HG02981 (cell line): ENCODE measurements around the gene RUNDC1.
"Not testable (repeated sequence)": the region's sequence is repeated elsewhere in the genome, so short reads cannot be mapped to it uniquely, and the experiment has no call there.

Experiments used
- ATAC-seq: cut with Tn5 transposase; IDR thresholded peaks from one replicate; pipeline ENCODE4 v1.9.1; 2021; ENCODE audit warnings: mild to moderate bottlenecking, moderate library complexity; ENCODE audit not compliant: unreplicated experiment

RUNDC1 gene

DNA sequence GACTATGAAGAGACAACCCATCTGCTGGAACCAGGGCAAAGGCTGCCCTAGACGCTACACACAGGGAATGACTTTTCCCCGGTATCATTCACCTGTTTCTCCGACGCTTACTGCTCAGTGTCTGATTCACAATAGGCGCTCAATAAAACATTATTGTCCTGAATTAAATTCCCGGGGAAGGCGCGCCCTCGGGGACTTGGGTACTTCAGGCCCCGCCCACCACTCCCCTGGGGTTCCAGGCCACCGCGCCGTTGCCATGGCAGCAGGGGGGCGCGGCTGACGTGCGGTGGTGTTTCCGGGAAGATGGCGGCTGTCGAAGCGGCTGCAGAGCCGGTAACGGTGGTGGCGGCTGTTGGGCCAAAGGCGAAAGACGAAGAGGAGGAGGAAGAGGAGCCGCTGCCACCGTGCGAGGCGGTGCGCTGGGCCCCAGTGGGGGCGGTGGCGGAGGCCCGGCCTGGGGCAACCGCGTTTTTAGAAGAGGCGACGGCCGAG lies at the start of gene RUNDC1:
Gene RUNDC1, plus strand, starts transcription at position 292 of the 492 bp plus-strand sequence. Its CDS starts 12 bp downstream, at position 304.
- peak; percentile 66 for ATAC-seq

GRCh38 chr17:42937712-42938596 lies 42.4 kb upstream of the RUNDC1 start:
- ATAC-seq: no peak

DNA sequence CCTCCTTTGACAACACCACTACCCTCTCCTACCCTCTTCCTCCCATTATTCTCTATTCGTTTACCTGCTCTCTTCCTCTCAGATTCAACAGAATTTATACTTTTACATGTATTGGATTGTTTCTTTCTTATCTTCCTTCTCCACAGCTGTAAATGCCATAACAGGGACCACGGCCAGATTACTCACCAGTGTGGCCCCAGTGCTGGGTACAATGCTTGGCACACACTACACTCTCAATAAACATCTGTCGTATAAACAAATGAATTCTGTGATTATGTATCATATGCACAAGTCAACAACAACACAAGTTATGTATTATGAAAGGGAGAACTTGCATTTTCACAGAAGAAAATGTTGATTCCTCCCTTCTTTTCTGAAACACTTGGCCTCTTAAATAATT lies 36.2 kb upstream of the RUNDC1 start:
- no peak for ATAC-seq

GRCh38 chr17:42946812-42947211 lies 33.6 kb upstream of the RUNDC1 start:
- no peak for ATAC-seq

DNA sequence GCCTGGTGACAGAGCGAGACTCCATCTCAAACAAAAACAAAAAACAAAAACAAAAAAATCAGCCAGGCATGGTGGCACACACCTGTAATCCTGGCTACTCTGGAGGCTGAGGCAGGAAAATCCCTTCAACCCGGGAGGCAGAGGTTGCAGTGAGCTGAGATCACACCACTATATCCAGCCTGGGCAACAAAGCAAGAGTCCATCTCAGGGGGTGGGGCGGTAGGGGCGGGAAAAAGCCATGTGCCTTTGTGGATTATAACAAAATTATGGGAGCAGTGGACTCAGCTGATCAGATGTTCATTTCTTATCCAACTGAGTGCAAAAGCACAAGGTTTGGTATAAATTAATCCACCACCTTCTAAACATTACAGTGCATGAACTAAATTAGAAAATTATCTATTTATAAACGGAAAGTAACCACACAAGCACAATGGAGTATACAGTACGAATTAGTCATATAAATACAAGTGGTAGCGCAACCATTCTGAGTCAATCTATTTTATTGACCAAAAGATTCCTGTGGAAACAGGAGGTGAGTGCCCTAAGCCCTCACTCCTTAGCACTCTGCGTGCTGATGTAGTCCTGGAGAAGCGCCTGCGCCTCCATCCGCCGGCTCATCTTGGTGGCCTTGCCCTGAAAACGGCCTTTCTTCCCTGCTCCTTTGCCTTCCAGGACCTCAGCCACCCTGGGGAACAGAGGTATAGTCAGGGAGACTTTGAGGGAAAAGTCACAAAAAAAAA lies 30.2 kb upstream of the RUNDC1 start:
- no peak for ATAC-seq

GRCh38 chr17:42953669-42954068 lies 26.7 kb upstream of the RUNDC1 start:
- ATAC-seq: no peak

- ATAC-seq: peak; percentile 63
These were observed 16.0 kb upstream of the RUNDC1 start, which contains the start of gene AARSD1 for GRCh38 chr17:42964161-42964932. Gene AARSD1 (minus strand): TSS chr17:42964454. CDS start chr17:42964440, 14 bp downstream.

GRCh38 chr17:42967925-42968324 lies 12.4 kb upstream of the RUNDC1 start:
- ATAC-seq: no peak

- ATAC-seq: no peak
These were observed 11.3 kb upstream of the RUNDC1 start for GRCh38 chr17:42969001-42969581.

GRCh38 chr17:42971589-42971988 lies 8.8 kb upstream of the RUNDC1 start:
- no peak for ATAC-seq

- not testable (repeated sequence) for ATAC-seq
These were observed 7.0 kb upstream of the RUNDC1 start for GRCh38 chr17:42973323-42973722.

GRCh38 chr17:42975265-42975664 lies 5.1 kb upstream of the RUNDC1 start:
- no peak for ATAC-seq

- not testable (repeated sequence) for ATAC-seq
These were observed 4.7 kb upstream of the RUNDC1 start for GRCh38 chr17:42975701-42976100.

GRCh38 chr17:42979511-42980273 lies 673 bp upstream of the RUNDC1 start, which contains the start of gene PTGES3L:
Gene PTGES3L (minus strand): TSS chr17:42980080. CDS start chr17:42980053, 27 bp downstream.
- no peak for ATAC-seq

GRCh38 chr17:42980766-42981397 lies 517 bp downstream of the RUNDC1 start:
- peak; percentile 38 for ATAC-seq

- no peak for ATAC-seq
These were observed 1.9 kb downstream of the RUNDC1 start for GRCh38 chr17:42982266-42982665.

GRCh38 chr17:42985225-42985624 lies 4.9 kb downstream of the RUNDC1 start:
- ATAC-seq: no peak

- no peak for ATAC-seq
These were observed 8.8 kb downstream of the RUNDC1 start for GRCh38 chr17:42989141-42989540.
